Heart left ventricle (tissue), 16 donors: Measurements from ENCODE around the gene FUNDC1. TPM values are rescaled to one million over a fixed set of nuclear protein-coding genes. Genes with fewer than 3 reads are reported as not detected.

Source experiments
- ATAC-seq, 4 donors: fragments of 200-7000 bp; cut with Tn5 transposase; one replicate each; pipeline ENCODE4 v1.9.1; 2020 to 2022; ENCODE audit warnings: moderate library complexity in 4 of 4, mild to moderate bottlenecking in 3 of 4, moderate number of reproducible peaks in 1 of 4
- DNase-seq, 5 donors: peaks; one replicate each; pipeline ENCODE4 v3.0.0-alpha.2; 2020
- H3K27ac ChIP-seq, 12 donors: fragments of 200-600 bp; sonication (generic) in 4 of 12; one replicate each; pipeline versions ENCODE4 v1.5.0 to v1.8.0; 2016 to 2022; ENCODE audit warnings: mild to moderate bottlenecking in 2 of 12
- H3K27me3 ChIP-seq, 9 donors: fragments of 200-600 bp; sonication (generic) in 2 of 9; one replicate each; pipeline versions ENCODE4 v1.5.1 to v1.8.0; 2016 to 2022; ENCODE audit warnings: mild to moderate bottlenecking in 3 of 9
- H3K36me3 ChIP-seq, 9 donors: fragments of 200-600 bp; sonication (generic) in 2 of 9; one replicate each; pipeline versions ENCODE4 v1.5.0 to v1.8.0; 2018 to 2022; ENCODE audit warnings: mild to moderate bottlenecking in 2 of 9
- H3K4me1 ChIP-seq, 12 donors: fragments of 200-600 bp; sonication (generic) in 4 of 12; one replicate each; pipeline versions ENCODE4 v1.5.0 to v1.8.0; 2016 to 2022; ENCODE audit warnings: mild to moderate bottlenecking in 3 of 12
- H3K4me3 ChIP-seq, 12 donors: fragments of 200-600 bp; sonication (generic) in 4 of 12; one replicate each; pipeline versions ENCODE4 v1.5.0 to v1.8.0; 2017 to 2022; ENCODE audit warnings: mild to moderate bottlenecking in 9 of 12, moderate library complexity in 4 of 12
- H3K9me3 ChIP-seq, 12 donors: fragments of 200-600 bp; sonication (generic) in 4 of 12; one replicate each; pipeline versions ENCODE4 v1.5.0 to v1.8.0; 2016 to 2022; ENCODE audit warnings: mild to moderate bottlenecking in 1 of 12
- CTCF ChIP-seq, 12 donors: fragments of 200-600 bp; sonication (generic) in 4 of 12; IDR thresholded peaks; one replicate each; pipeline versions ENCODE4 v1.5.0 to v1.8.0; 2018 to 2022; ENCODE audit warnings: antibody characterized with exemption in 12 of 12, mild to moderate bottlenecking in 5 of 12
- POLR2A ChIP-seq, 2 donors: fragments of 450-650 bp; IDR thresholded peaks; one replicate each; pipeline ENCODE4 v1.6.1; 2017; ENCODE audit warnings: antibody characterized with exemption in 2 of 2, mild to moderate bottlenecking in 2 of 2, moderate library complexity in 2 of 2
- WGBS, 4 donors: extraction: QIAGEN DNeasy Blood & Tissue Kit in 2 of 4; methylation state at CpG; one replicate each; pipeline versions ENCODE4 v1.1.5 to v1.1.7; 2013 to 2018; 5-methylcytosine and 5-hydroxymethylcytosine counted together
- intact Hi-C, 10 donors: fragments of 100-400 bp; cut with DNase I; formaldehyde crosslinking; loops; one replicate each; pipeline versions ENCODE4 v1.11.1 to v1.14.2; 2022
- polyA plus RNA-seq, 2 donors: library from polyadenylated mRNA; stranded (reverse); fragments of 200-250 nt; gene quantifications; one replicate each; pipeline ENCODE4 v1.2.3, GENCODE V29; 2013
- total RNA-seq, 9 donors: library from RNA; depleted of rRNA in 2 of 9; stranded (reverse); fragments of >200 nt in 2 of 9; fragmentation: NEBNext Ultra II Directional in 3 of 9; extraction: Animal tissue kit (Norgen Biotek cat#: 25700) in 3 of 9; gene quantifications; one replicate each; pipeline versions ENCODE4 v1.1.0 to v1.2.4, GENCODE V29; 2016 to 2023
- donor health status: ischemic (EF 13 %, LVEDD 7.1; RV severe dilation, severe dysfunction).
- donor health status: healthy with polysubstance abuse.
- donor health status: DM: no; HTN: yes; CAD: no.
- donor health status: DM: no; HTN: no; CAD: no.
- donor health status: ischemic (EF 25% LVEDD 6.9; RV normal size, moderate dysfunction).
- donor health status: ischemic (EF 25% LVEDD 5.7; RV mildly dilated, moderate dysfunction).
- donor health status: healthy.
- donor health status: DM: yes; HTN: yes; CAD: no.
- donor health status: ischemic (EF 35%, LVEDD 5.7; RV mildly dilated, moderate dysfunction).
- donor health status: nonischemic (EF 11% LVEDD 7.7; RV severe dilation, severe dysfunction).
- donor health status: DM: yes; HTN: yes; CAD: no.
- donor health status: PGD.
- donor health status: ischemic (EF 29% LVEDD 5.4; RV normal size, mild dysfunction).
- donor health status: nonischemic (EF 23%, LVEDD 6.1; RV moderate dilation, normal function).

FUNDC1 gene
- total and polyA plus RNA-seq, 11 donors, result 15.9 to 36.2 (median 24.2) TPM

DNA sequence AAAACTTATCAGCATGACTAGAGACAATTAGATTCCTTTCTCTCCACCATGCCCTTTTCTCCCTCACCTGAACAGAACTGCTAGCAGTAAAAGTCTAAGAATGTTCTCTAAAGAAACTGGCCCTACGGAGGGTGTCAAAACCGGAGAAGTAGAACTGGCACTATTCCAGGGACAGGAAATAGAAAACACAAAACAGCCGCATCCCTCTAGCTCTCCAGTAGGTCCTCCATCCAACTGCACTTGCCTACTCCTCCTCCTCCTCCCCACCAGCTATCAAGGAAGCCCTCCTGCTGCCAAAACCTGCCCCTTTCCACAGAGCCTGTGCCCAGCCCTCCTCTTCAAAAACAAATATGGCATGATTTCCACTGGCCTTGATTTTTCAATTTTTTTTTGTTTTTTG lies 28.4 kb downstream of the FUNDC1 start:
- Histone ChIP-seq H3K36me3 (no peaks in the 10 kb centered on the region), H3K4me1 (no peaks in the 10 kb centered on the region), H3K27ac (no peak overlapping the region), H3K9me3 (no peaks in the 10 kb centered on the region), H3K4me3 (no peak overlapping the region), H3K27me3 (peaks cover 0 to 12% (median 0%) of the 10 kb centered on the region in 9 donors)
- no peak for TF ChIP-seq CTCF (IDR thresholded peaks at IDR 0.05)
- ATAC-seq, result no peak
- WGBS, 4 donors, result 27 to 52% (median 43%) methylated on average over 3 of the region's 3 CpGs
- DNase-seq, result no peak
- intact Hi-C loops, result no loop called here

- TF ChIP-seq CTCF (IDR thresholded peaks at IDR 0.05) (no peak), POLR2A (IDR thresholded peaks at IDR 0.05) (no peak)
- Histone ChIP-seq H3K36me3 (no peaks in the 10 kb centered on the region), H3K4me3 (no peak overlapping the region), H3K4me1 (no peaks in the 10 kb centered on the region), H3K27me3 (peaks cover 0 to 21% (median 0%) of the 10 kb centered on the region in 9 donors), H3K27ac (no peak overlapping the region), H3K9me3 (no peaks in the 10 kb centered on the region)
- ATAC-seq (no peak), DNase-seq (no peak)
- intact Hi-C loops, result no loop called here
- WGBS, 4 donors, result 74 to 85% (median 78%) methylated on average over 2 of the region's 2 CpGs
These were observed 35.4 kb downstream of the FUNDC1 start for GRCh38 chrX:44507292-44507691.

- ATAC-seq (no peak), DNase-seq (no peak)
- Histone ChIP-seq H3K27me3 (peaks cover 0 to 19% (median 0%) of the 10 kb centered on the region in 9 donors), H3K36me3 (no peaks in the 10 kb centered on the region), H3K4me1 (no peaks in the 10 kb centered on the region), H3K9me3 (no peaks in the 10 kb centered on the region), H3K27ac (no peak overlapping the region), H3K4me3 (no peak overlapping the region)
- WGBS, 4 donors, result 80 to 100% (median 90%) methylated on average over 2 of the region's 2 CpGs
- intact Hi-C loops, result no loop called here
- TF ChIP-seq POLR2A (IDR thresholded peaks at IDR 0.05) (no peak), CTCF (IDR thresholded peaks at IDR 0.05) (no peak)
These were observed 36.0 kb downstream of the FUNDC1 start for GRCh38 chrX:44506678-44507077.

GRCh38 chrX:44503560-44503959 lies 39.1 kb downstream of the FUNDC1 start:
- 61 to 77% (median 67%) methylated on average over 4 of the region's 4 CpGs for WGBS, 4 donors
- intact Hi-C loops, result no loop called here
- no peak for DNase-seq
- no peaks in the 10 kb centered on the region for H3K4me1 ChIP-seq
- H3K27me3 ChIP-seq, result peaks cover 0 to 13% (median 0%) of the 10 kb centered on the region in 9 donors
- H3K36me3 ChIP-seq, result no peaks in the 10 kb centered on the region
- no peak overlapping the region for H3K4me3 ChIP-seq
- no peak for TF ChIP-seq POLR2A (IDR thresholded peaks at IDR 0.05)
- TF ChIP-seq CTCF (IDR thresholded peaks at IDR 0.05), result no peak
- no peak for ATAC-seq
- no peak overlapping the region for H3K27ac ChIP-seq
- no peaks in the 10 kb centered on the region for H3K9me3 ChIP-seq
